ENCODE results near the gene SLC38A10.

The SLC38A10 gene

GRCh38 chr17:81324851-81325713, 30.0 kb upstream of the SLC38A10 start:
- no peak for DNase-seq (ENCODE audit: extremely low spot score)
- ChIA-PET CTCF (no interaction called here), POLR2A (no interaction called here)
- TF ChIP-seq, protein P1, sequence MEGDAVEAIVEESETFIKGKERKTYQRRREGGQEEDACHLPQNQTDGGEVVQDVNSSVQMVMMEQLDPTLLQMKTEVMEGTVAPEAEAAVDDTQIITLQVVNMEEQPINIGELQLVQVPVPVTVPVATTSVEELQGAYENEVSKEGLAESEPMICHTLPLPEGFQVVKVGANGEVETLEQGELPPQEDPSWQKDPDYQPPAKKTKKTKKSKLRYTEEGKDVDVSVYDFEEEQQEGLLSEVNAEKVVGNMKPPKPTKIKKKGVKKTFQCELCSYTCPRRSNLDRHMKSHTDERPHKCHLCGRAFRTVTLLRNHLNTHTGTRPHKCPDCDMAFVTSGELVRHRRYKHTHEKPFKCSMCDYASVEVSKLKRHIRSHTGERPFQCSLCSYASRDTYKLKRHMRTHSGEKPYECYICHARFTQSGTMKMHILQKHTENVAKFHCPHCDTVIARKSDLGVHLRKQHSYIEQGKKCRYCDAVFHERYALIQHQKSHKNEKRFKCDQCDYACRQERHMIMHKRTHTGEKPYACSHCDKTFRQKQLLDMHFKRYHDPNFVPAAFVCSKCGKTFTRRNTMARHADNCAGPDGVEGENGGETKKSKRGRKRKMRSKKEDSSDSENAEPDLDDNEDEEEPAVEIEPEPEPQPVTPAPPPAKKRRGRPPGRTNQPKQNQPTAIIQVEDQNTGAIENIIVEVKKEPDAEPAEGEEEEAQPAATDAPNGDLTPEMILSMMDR (IDR thresholded peaks at IDR 0.05; ENCODE audit: control extremely low read depth, extremely low read depth, low read depth, missing control alignments) = no peak

- CTCF ChIA-PET = no interaction called here
- POLR2A ChIA-PET = no interaction called here
- TF ChIP-seq, protein P1 (IDR thresholded peaks at IDR 0.05; ENCODE audit: control extremely low read depth, extremely low read depth, low read depth, missing control alignments) = no peak
- no peak for DNase-seq (ENCODE audit: extremely low spot score)
Observed at GRCh38 chr17:81324177-81324850, 29.2 kb upstream of the SLC38A10 start.

DNA sequence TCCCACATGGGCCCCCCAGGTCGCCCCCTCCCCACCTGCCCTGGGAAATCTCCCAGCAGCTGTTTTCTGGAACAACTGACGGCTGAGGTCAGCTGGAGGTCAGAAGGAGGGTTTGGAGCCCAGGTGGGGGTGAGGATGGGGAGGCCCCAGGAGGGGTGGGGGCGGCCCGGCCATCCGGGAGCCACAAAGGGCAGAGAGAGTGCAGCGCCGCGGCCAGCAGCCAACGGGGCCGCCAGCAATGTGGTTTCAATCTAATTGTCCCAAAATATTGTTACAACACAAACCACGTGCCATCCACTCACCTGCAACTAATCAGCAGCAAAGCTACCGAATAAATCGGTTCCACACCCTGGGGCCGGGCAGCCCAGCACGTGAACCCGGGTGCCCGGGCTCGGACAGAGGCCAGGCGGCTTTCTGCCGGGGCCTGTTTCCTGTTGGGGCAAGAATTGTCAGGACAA, 28.3 kb upstream of the SLC38A10 start:
- ChIA-PET POLR2A (no interaction called here), CTCF (interaction anchor here (0.6 to 2.1 kb wide), 3 partner anchors 14 to 68 kb away, joined by 3 to 6 read pairs (median 3); no protein-coding TSS in a partner anchor)
- TF ChIP-seq, protein P1 (IDR thresholded peaks at IDR 0.05; ENCODE audit: control extremely low read depth, extremely low read depth, low read depth, missing control alignments) = no peak

GRCh38 chr17:81323083-81323369, 27.9 kb upstream of the SLC38A10 start:
- CTCF ChIA-PET = interaction anchor here (0.6 to 2.1 kb wide), 3 partner anchors 13 to 68 kb away, joined by 3 to 6 read pairs (median 3); no protein-coding TSS in a partner anchor
- TF ChIP-seq, protein P1 (IDR thresholded peaks at IDR 0.05; ENCODE audit: control extremely low read depth, extremely low read depth, low read depth, missing control alignments) = no peak
- no peak for DNase-seq (ENCODE audit: extremely low spot score)
- POLR2A ChIA-PET = no interaction called here

More for the DNA sequence above, 28.3 kb upstream of the SLC38A10 start:
- DNase-seq (ENCODE audit: extremely low spot score) = no peak

DNA sequence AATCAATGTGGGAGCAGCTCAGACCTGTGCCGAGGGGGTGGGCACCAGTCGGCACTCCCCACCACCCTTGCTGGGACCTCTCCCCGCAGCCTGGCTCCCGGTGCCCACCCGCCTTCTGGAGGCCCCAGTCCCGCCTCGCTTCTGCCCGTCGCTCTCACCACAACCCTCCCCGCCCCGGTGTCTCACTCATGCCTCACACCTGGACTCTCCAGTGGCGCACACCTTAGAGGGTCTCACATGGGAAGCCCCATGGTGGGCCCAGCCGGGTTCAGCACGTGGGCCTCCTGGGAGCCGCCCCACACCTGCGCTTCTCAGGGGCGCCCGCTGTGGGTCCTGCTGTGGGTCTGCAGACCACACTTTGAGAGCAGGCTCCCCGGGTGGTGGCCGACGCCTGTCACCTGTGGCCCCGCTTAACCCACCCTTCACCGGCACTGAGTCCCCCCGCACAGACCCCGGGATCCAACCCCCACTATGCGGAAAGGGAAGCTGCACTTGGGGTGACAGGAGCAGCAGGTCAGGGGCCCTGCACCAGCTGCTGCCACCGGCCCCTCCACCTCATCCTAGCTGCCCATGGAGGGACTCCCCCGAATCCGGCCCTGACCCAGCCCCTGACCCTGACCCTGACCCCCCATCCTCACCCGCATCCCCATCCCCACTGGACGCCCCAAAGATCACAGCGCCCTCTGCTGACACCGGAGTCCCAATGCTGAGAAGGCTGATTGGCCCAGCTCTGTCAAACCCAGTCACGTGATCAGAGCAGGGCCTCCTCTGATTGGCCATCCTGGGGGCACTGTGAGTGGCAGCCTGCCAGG, 27.4 kb upstream of the SLC38A10 start:
- POLR2A ChIA-PET = no interaction called here
- TF ChIP-seq, protein P1 (IDR thresholded peaks at IDR 0.05; ENCODE audit: control extremely low read depth, extremely low read depth, low read depth, missing control alignments) = peak; percentile 47
- DNase-seq (ENCODE audit: extremely low spot score) = peak; percentile 81
- CTCF ChIA-PET = interaction anchor here (0.6 to 2.1 kb wide), 4 partner anchors 13 to 68 kb away, joined by 3 to 6 read pairs (median 3); no protein-coding TSS in a partner anchor

GRCh38 chr17:81317961-81318605, 23.0 kb upstream of the SLC38A10 start:
- POLR2A ChIA-PET = no interaction called here
- CTCF ChIA-PET = no interaction called here
- no peak for DNase-seq (ENCODE audit: extremely low spot score)
- TF ChIP-seq, protein P1 (IDR thresholded peaks at IDR 0.05; ENCODE audit: control extremely low read depth, extremely low read depth, low read depth, missing control alignments) = no peak
